NCI-H345 (cell line): Measurements from ENCODE around the gene ITGBL1.

Experiments used
- DNase-seq: peaks from one replicate; lab custom pipeline; 2025; lab: John Stamatoyannopoulos, UW

Gene ITGBL1

GRCh38 chr13:101631395-101631794, 178.9 kb downstream of the ITGBL1 start:
- DNase-seq: no peak

- no peak for DNase-seq
Observed at GRCh38 chr13:101634142-101634541, 181.7 kb downstream of the ITGBL1 start.

DNA sequence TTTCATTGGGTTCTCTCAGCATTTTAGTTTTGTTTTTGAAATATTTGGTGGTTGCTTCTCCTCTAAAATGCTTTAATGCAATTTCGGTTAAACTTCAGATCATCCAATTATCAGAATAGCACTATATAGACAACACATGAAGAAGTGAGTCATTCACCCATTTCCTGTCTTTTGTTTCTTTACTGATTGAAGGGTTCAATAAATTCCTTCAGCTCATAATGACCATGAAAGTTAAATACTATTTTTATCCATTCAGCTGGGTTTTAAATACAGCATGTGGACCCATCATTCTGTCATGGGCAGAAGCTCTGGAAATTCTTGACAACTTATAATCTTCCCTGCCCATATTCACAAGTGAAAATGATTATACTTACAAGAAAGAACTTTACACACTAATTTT, 187.2 kb downstream of the ITGBL1 start:
- no peak for DNase-seq

DNA sequence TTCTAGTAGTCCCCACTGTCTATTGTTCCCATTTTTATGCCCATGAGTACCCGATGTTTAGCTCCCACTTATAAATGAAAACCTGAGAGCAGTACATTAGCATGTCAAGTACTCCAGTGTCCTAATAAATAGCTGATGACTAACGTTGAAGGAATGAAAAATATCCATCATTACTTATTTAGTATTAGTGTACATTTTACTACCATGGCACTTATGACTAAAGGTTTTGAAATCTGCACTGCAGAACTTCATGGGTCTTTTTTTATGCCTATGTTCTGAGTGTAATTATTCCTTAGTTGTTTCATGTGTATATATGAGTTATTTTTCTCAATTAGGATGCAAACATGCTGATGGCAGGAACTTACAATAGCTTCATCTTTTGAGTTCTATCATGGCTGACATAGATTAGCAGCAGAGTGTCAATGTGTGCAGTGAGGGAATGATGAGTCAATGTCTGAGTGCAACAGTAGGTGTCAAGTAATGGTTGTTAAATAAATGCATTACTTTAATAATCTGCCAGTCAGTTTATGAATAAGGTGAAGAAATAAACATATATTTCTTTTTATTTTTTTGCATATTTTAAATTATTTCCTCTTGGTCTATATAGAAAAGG, 188.4 kb downstream of the ITGBL1 start:
- no peak for DNase-seq

GRCh38 chr13:101645871-101646270, 193.4 kb downstream of the ITGBL1 start:
- DNase-seq: no peak

DNA sequence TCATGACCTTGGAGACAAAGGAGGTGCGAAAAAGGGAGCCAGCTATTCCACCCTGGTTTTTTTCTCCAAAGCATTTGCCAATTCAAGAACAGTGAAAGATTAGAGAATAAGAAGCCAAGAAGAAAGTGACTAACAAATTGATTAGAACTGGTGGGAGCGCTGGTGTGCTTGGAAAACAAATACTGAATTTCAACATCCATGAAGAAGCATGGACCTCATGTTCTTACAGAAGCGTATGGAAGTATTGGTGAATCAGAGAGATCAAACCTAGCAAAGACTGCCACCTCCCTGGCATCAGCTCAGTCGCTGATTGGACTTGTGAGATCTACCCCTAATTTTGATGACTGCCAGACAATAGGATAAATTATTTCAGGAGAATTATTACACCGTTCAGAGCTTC, 195.3 kb downstream of the ITGBL1 start:
- no peak for DNase-seq

DNA sequence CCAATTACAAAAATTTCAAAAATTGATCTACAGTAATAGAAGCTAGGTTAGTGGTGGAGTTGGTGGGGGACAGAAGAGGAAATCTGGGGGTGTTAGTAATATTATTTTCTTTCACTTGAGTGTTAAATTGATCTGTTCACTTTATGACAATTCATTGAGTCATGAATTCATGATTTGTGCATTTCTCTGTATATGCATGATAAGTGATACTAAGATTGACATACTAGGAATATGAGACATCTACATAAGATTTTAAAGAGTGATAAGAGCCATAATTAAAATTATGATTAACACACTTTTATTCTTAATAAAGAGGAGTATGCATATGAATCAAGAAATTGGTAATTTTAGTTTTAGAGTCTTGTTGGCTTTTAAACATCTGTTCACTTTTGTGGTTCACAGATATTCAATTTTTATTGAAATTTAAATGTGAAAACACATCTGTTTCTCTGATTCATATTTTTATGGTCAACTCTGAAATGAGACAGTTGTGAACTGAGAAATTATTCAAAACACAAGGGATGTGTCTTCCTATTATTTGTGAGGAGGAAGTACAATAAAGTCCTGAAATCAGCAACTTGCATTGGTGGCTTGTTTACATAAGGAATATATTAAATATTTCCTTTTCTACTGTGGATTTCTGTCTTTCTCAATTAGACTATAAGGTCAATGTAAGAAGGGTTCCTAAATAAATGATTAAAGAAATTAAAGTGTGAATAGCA, 196.5 kb downstream of the ITGBL1 start:
- DNase-seq: no peak

DNA sequence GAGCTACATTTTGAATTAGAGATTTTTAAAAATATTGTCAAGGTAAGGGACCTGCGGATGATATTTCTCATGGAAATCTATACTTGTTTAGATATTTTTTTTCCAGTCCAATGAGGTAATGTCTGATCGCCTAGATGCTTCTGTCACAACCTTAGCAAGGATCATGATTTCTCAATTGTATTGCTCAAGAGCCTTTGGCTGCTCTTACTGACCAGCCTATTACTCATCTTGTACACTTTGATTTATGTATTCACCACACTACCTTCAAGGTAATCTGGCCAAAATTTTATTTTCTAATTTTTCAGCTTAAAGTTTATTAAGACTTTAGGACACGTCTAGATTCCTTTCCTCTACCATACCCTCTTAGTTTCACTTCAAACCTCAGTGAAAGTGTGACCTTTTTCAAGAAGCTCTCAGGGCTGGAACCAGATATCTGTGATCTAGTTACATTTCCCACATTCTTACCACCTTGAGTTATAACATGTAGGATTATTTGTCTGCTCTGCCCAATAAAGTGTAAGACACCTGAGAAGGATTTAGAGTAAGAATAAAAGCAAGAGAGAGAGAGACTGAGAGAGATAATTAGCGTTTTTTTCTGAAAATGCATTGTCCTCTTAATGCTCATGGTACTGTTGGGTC, 197.1 kb downstream of the ITGBL1 start:
- no peak for DNase-seq

GRCh38 chr13:101654883-101655282, 202.4 kb downstream of the ITGBL1 start:
- no peak for DNase-seq

- DNase-seq: no peak
Observed at GRCh38 chr13:101655435-101655834, 203.0 kb downstream of the ITGBL1 start.

- no peak for DNase-seq
Observed at GRCh38 chr13:101660711-101661110, 208.2 kb downstream of the ITGBL1 start.

- no peak for DNase-seq
Observed at GRCh38 chr13:101661839-101662238, 209.4 kb downstream of the ITGBL1 start.

- no peak for DNase-seq
Observed at GRCh38 chr13:101673360-101674105, 221.1 kb downstream of the ITGBL1 start.

DNA sequence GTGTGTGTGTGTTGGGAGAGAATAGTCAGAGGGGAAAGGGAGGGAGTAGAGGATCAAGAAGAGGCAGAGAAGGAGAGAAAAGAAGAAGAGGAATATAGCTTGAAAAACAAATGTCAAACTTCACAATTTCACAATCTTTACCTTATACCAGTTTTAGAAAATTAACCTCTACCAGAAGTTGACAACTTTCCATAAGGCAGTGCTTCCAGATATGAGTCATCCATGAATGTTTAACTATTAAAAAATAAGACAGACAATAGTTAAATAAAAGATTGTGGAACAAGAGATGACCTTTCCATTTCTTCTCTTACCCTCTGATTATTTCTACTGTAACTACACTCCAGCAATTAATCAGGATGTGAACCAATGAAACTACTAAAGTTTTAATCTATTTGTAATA, 229.4 kb downstream of the ITGBL1 start:
- no peak for DNase-seq

DNA sequence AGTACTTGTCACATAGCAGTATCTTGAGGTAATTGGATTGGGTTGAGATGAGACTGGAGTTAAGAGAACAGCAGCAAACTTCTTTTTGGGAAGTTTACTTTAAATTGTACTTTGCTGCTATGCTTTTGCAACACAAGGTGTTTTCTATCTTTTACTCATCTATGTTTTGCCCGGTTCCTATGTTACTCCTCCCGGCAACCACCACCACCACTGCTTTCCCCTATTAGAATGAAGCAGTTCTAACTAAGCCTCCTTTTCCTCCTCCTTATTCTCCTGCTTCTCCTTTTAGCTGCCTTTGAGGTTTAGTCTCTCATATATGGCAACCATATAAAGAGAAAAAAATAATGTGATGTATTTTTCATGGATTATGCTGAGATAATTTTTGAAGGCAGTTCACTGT, 233.5 kb downstream of the ITGBL1 start:
- no peak for DNase-seq

DNA sequence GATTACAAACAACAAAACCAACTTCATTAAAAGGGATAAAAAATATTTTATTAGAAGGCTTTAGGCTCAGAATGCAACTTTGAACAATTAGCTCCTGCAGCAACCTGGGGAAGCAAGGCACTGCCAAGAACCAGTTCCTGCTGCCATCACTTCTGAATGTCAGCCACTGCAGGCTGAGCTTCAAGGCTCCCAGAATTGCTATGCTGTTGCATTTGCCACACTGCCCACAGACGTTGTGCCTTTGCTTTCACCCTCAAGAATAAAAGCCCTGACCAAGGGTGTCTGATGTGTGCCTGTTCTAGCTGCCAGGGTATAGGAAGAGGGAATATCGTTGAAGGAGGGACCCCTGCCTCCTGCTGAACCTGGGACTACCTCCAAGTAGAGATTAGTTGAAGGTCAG, 238.4 kb downstream of the ITGBL1 start:
- no peak for DNase-seq

DNA sequence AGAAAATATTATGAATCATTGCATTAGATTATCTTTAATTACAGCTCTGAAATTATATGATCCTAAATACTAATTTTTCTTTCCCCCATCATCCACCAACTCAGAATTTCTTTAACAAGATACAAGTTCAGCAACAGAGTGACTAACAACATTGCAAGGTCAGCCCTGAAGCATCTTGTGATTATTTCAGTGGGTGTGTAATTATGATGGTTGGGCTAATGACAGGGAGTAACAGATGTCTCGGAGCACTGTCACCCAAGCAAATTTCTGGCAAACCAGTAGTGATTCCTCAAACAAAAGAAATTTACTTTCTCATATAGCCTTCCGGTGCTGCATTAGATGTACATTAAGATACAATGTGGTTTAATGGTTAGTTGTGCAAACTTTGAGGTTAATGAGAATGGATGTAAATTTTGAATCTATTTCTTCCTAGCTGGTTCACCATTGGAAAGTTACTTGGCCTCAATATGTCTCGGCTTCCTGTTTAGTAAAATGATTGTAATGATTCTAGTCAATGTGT, 238.9 kb downstream of the ITGBL1 start:
- no peak for DNase-seq

DNA sequence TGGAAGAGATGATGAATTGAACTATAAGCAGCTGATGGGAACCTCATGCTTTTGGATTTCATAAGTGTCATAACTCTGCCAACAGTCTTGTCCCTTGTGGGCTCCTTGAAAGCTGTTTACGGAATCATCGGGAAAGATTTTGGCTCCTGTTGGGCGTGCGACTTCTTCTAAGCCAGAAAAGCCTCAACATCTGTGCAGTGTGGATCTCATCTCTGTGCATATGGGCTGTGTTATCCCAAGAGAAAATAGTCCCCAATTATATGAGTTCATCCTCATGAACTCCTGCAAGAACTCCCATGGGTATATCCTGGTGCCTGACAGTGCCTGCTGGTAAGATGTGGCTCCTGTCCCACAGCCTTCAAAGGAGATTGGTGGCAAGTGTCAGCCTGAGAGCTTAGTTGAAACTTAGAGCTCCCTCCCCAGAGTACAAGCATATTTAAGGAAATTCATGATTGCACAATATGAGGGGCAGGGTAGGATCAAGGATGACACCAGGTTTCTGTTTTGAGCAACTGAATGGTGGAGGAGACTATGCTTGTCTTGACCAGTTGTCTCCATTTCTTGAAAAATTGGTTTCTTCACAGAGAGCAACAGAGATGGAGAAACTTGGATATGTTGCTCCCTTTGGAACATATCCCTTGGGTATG, 243.5 kb downstream of the ITGBL1 start:
- no peak for DNase-seq

DNA sequence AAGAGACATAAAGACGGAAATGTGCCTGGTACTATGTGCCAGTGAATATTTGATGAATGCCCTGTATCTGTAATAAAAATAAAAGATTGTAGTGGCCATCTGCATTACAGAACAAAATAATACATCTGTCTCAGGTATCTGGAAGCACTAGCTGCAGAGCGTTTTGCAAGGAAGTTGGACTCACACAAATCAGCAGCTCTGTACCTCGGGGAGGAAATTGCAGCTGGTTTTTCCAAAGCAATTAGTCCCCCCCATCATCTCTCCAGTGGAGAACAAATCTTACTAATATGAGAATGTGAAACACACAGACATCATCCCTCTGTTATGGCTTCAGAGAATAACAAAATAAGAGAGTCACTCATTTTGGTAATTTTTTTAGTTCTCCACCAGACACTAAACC, 245.3 kb downstream of the ITGBL1 start:
- no peak for DNase-seq

GRCh38 chr13:101698400-101698799, 245.9 kb downstream of the ITGBL1 start:
- no peak for DNase-seq

- DNase-seq: no peak
Observed at GRCh38 chr13:101700598-101700997, 248.1 kb downstream of the ITGBL1 start.

GRCh38 chr13:101703081-101703480, 250.6 kb downstream of the ITGBL1 start:
- DNase-seq: no peak
